Panc1 (cell line): Measurements from ENCODE around the gene UBE2V1. TPM values are rescaled to one million over a fixed set of nuclear protein-coding genes. Genes with fewer than 3 reads are reported as not detected.
"Not testable (repeated sequence)": the region's sequence is repeated elsewhere in the genome, so short reads cannot be mapped to it uniquely, and the experiment has no call there.

ENCODE experiments used
- ATAC-seq: fragments of 200-7000 bp; cut with Tn5 transposase; 2 replicates; pipeline ENCODE4 v1.9.1; 2020; ENCODE audit warnings: mild to moderate bottlenecking, moderate library complexity
- Bru-seq: library from RNA; stranded (reverse); fragments of 400-500 nt; gene quantifications from one replicate; lab custom pipeline; 2021; lab: Mats Ljungman, UMichigan
- BruChase-seq, 2 experiments: library from RNA; stranded (reverse); fragments of 400-500 nt; gene quantifications; one replicate each; lab custom pipeline; 2021; lab: Mats Ljungman, UMichigan
- BruUV-seq: library from RNA; stranded (reverse); fragments of 400-500 nt; replicated peaks from 2 replicates; lab custom pipeline; 2021; lab: Mats Ljungman, UMichigan
- CTCF ChIA-PET: fragments of 300-600 bp; sonication (Branson Sonifier 250); formaldehyde crosslinking; loops from one replicate; lab custom pipeline; 2022; ENCODE audit warnings: antibody characterized with exemption; lab: Charles Lee
- POLR2A ChIA-PET: fragments of 300-600 bp; sonication (Branson Sonifier 250); formaldehyde crosslinking; loops from one replicate; lab custom pipeline; 2022; ENCODE audit warnings: antibody characterized with exemption; lab: Charles Lee
- DNase-seq: peaks from one replicate; pipeline ENCODE4 v3.0.0-alpha.2; 2010; ENCODE audit warnings: low read depth, low spot score
- H3K27ac ChIP-seq: 2 replicates; pipeline ENCODE4 v1.5.1; 2011; ENCODE audit warnings: mild to moderate bottlenecking, low read length, inconsistent platforms
- H3K27me3 ChIP-seq: fragments of 200-500 bp; sonication (Bioruptor generic); 2 replicates; pipeline ENCODE4 v1.6.0; 2014; ENCODE audit warnings: low read length, inconsistent platforms; ENCODE audit not compliant: control insufficient read depth, insufficient read depth
- H3K36me3 ChIP-seq: fragments of 200-500 bp; sonication (Bioruptor generic); 2 replicates; pipeline ENCODE4 v1.5.1; 2014; ENCODE audit warnings: inconsistent platforms, mild to moderate bottlenecking, low read length, moderate library complexity; ENCODE audit not compliant: control insufficient read depth, insufficient read depth
- H3K4me1 ChIP-seq: 2 replicates; pipeline ENCODE4 v1.5.1; 2011; ENCODE audit warnings: inconsistent platforms, mild to moderate bottlenecking, low read length, moderate library complexity; ENCODE audit not compliant: control insufficient read depth, insufficient read depth
- H3K4me3 ChIP-seq, 2 experiments: 2 replicates each; pipeline ENCODE4 v1.5.1; 2011 to 2012; ENCODE audit warnings: low read depth in 2 of 2, low read length in 2 of 2, mild to moderate bottlenecking in 2 of 2, inconsistent platforms in 1 of 2, moderate library complexity in 1 of 2
- H3K9me3 ChIP-seq: fragments of 200-500 bp; sonication (Bioruptor generic); 2 replicates; pipeline ENCODE4 v1.5.1; 2014; ENCODE audit warnings: low read depth, mild to moderate bottlenecking, inconsistent platforms, low read length, moderate library complexity; ENCODE audit not compliant: control insufficient read depth, insufficient read depth
- POLR2AphosphoS5 ChIP-seq: IDR thresholded peaks from 2 replicates; pipeline ENCODE4 v1.6.1; 2012; ENCODE audit warnings: mild to moderate bottlenecking, low read depth, low read length, moderate library complexity
- SIN3A ChIP-seq: IDR thresholded peaks from 2 replicates; pipeline ENCODE4 v1.6.1; 2012; ENCODE audit warnings: low read depth, mild to moderate bottlenecking, low read length, moderate library complexity, borderline replicate concordance; ENCODE audit not compliant: insufficient read depth
- TCF7L2 ChIP-seq: IDR thresholded peaks from 2 replicates; pipeline ENCODE4 v1.6.1; 2011; ENCODE audit warnings: mild to moderate bottlenecking, low read depth, low read length, inconsistent platforms
- in situ Hi-C: cut with HindIII; loops from 2 replicates; pipeline ENCODE4 v1.10.0; 2016; ENCODE audit warnings: low sequenced_read_pairs, low pct_unique_long_range_greater_than_20kb
- intact Hi-C: fragments of 100-400 bp; cut with micrococcal nuclease; formaldehyde crosslinking; loops from one replicate; pipeline ENCODE4 v1.10.0; 2022; ENCODE audit not compliant: unreplicated experiment
- long read RNA-seq: library from polyadenylated mRNA; unstranded; transcript quantifications from one replicate; pipeline ENCODE4 v2.0.0, GENCODE V29; 2021; ENCODE audit not compliant: unreplicated experiment
- polyA plus RNA-seq: library from polyadenylated mRNA; unstranded; fragments of >200 nt; gene quantifications from one replicate; pipeline ENCODE4 v1.2.1, GENCODE V29; 2012; ENCODE audit warnings: missing spikeins; ENCODE audit not compliant: insufficient read length
- total RNA-seq: library from RNA; stranded (reverse); gene quantifications from one replicate; pipeline ENCODE4 v1.2.1, GENCODE V29; 2021; ENCODE audit not compliant: unreplicated experiment
- TF ChIP-seq, protein P1 (sequence below), 2 experiments: IDR thresholded peaks; 2 replicates each; pipeline ENCODE4 v1.6.1; 2011 to 2012; ENCODE audit warnings: low read depth in 2 of 2, control low read depth in 1 of 2, low read length in 1 of 2, mild to moderate bottlenecking in 1 of 2, moderate library complexity in 1 of 2; ENCODE audit not compliant: insufficient read depth in 1 of 2
- TF ChIP-seq, protein P2 (sequence below): fragments of 450-650 bp; IDR thresholded peaks from 2 replicates; pipeline ENCODE4 v1.5.1; 2017; ENCODE audit warnings: mild to moderate bottlenecking

UBE2V1 gene
- total RNA-seq (115 TPM), Bru-seq, nascent RNA (percentile 94 among the genes with signal in this experiment), BruChase-seq, experiment 1, labeled RNA remaining after a 2-hour chase (percentile 91 among the genes with signal in this experiment), BruChase-seq, experiment 2, labeled RNA remaining after a 6-hour chase (percentile 94 among the genes with signal in this experiment)
- 54.8 TPM for polyA plus RNA-seq
- long read RNA-seq, transcript UBE2V1-203 (4 exons, 2,133 nt), result major isoform, 157 of 182 reads
- long read RNA-seq, transcript UBE2V1-205 (3 exons, 1,983 nt), result minor isoform, 16 of 182 reads
- long read RNA-seq, partial matches to known transcripts, result 0 of 182 reads
- long read RNA-seq, other reads (novel, unspliced or antisense), result 6 of 182 reads

DNA sequence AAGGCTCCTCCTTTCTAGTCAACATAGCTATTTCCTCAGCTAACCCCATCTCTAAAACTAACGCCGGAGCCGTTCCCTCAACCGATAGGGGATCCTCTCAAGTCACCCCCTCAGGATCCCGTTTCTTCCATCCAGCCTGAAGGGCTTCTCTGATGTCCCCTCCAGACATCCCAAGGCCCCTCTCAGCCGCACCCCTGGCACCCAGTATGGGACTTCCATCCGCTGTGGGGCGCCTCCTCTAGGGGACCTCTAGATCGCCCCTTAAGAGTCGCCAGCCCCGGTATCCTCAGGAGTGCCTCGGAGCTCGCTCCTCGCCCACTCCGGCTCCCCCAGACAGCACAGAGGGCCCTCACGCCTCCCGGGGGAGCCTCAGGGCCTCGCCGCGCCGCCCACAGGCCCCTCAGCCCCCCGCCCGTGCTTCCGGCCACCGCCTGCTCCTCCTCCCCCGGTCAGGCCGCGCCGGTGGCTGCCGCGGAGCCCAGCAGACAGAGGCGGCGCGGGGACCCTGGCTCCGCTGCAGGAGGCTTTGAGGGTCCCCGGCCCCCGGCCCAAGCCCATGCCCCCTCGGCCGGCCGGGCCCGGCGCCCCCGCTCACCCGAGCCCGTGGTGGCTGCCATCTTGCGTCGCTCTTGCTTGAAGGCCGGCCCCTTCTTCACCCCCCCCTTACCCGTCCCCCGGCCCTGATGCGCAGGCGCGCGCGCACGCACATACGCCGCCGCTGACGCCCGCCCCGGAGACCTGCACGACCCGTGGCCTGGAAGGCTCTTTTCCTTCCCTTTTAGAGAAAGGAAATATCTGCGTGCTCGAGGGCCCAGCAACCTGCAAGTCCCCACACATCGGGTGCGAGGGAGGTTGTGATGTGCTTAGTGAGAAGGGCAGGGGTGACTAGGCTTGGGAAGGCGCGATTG lies at the start of gene UBE2V1:
UBE2V1 (minus strand) TSS at position 639 of the 908 bp plus-strand sequence; CDS start at position 617, 22 bp downstream.
- no peak for DNase-seq
- no peaks in the 10 kb centered on the region for H3K27me3 ChIP-seq
- intact Hi-C loops (no loop called here), in situ Hi-C loops (no loop called here)
- TF ChIP-seq, protein P1, sequence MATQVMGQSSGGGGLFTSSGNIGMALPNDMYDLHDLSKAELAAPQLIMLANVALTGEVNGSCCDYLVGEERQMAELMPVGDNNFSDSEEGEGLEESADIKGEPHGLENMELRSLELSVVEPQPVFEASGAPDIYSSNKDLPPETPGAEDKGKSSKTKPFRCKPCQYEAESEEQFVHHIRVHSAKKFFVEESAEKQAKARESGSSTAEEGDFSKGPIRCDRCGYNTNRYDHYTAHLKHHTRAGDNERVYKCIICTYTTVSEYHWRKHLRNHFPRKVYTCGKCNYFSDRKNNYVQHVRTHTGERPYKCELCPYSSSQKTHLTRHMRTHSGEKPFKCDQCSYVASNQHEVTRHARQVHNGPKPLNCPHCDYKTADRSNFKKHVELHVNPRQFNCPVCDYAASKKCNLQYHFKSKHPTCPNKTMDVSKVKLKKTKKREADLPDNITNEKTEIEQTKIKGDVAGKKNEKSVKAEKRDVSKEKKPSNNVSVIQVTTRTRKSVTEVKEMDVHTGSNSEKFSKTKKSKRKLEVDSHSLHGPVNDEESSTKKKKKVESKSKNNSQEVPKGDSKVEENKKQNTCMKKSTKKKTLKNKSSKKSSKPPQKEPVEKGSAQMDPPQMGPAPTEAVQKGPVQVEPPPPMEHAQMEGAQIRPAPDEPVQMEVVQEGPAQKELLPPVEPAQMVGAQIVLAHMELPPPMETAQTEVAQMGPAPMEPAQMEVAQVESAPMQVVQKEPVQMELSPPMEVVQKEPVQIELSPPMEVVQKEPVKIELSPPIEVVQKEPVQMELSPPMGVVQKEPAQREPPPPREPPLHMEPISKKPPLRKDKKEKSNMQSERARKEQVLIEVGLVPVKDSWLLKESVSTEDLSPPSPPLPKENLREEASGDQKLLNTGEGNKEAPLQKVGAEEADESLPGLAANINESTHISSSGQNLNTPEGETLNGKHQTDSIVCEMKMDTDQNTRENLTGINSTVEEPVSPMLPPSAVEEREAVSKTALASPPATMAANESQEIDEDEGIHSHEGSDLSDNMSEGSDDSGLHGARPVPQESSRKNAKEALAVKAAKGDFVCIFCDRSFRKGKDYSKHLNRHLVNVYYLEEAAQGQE (IDR thresholded peaks at IDR 0.05; ENCODE audit: insufficient read depth in 1 of 2, low read depth in 2 of 2, low read length in 1 of 2), result no peak
- peak; percentile 94 for TF ChIP-seq POLR2AphosphoS5
- peak; percentile 87 for TF ChIP-seq TCF7L2
- TF ChIP-seq SIN3A, result no peak; the same call in 1 of the 2 replicates
- TF ChIP-seq, protein P2, sequence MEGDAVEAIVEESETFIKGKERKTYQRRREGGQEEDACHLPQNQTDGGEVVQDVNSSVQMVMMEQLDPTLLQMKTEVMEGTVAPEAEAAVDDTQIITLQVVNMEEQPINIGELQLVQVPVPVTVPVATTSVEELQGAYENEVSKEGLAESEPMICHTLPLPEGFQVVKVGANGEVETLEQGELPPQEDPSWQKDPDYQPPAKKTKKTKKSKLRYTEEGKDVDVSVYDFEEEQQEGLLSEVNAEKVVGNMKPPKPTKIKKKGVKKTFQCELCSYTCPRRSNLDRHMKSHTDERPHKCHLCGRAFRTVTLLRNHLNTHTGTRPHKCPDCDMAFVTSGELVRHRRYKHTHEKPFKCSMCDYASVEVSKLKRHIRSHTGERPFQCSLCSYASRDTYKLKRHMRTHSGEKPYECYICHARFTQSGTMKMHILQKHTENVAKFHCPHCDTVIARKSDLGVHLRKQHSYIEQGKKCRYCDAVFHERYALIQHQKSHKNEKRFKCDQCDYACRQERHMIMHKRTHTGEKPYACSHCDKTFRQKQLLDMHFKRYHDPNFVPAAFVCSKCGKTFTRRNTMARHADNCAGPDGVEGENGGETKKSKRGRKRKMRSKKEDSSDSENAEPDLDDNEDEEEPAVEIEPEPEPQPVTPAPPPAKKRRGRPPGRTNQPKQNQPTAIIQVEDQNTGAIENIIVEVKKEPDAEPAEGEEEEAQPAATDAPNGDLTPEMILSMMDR, result peak; percentile 58
- H3K4me1 ChIP-seq, result peaks cover 57% of the 10 kb centered on the region
- H3K27ac ChIP-seq, result peak within 1 kb of the TSS; percentile 99
- H3K36me3 ChIP-seq, result no peaks in the 10 kb centered on the region; the same call in 1 of the 2 replicates
- ChIA-PET CTCF (no interaction called here), POLR2A (interaction anchor here (0.9 kb wide), 1 partner anchor 56 kb away, joined by 5 read pairs; no protein-coding TSS in a partner anchor)
- no TSS peak for BruUV-seq
- H3K4me3 ChIP-seq, result peak within 1 kb of the TSS; percentile 91 to 98
- peak; percentile 87 for ATAC-seq
- H3K9me3 ChIP-seq, result no peaks in the 10 kb centered on the region

DNA sequence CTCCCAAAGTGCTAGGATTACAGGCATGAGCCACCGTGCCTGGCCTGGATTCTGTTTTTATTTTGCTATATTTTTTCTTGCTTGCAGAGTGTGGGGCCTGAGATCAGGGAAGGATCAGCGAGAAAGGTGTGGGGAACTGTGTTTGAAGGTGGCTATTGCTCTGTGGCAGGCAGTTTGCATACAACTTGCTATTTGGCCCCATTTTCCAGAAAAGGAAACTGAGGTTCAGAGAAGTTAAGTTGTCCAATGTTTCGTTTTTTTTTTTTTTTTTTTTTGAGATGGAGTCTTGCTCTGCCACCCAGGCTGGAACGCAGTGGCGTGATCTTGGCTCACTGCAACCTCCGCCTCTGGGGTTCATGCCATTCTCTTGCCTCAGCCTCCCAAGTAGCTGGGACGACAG lies 48.5 kb upstream of the UBE2V1 start:
- POLR2A ChIA-PET, result not testable (repeated sequence)

More for the DNA sequence above, 48.5 kb upstream of the UBE2V1 start:
- BruUV-seq, ATAC-seq, intact Hi-C loops, H3K36me3 ChIP-seq, DNase-seq, H3K27me3 ChIP-seq, H3K9me3 ChIP-seq, H3K27ac ChIP-seq, CTCF ChIA-PET, in situ Hi-C loops, H3K4me3 ChIP-seq: not testable (repeated sequence)
- H3K4me1 ChIP-seq, result peaks cover 25% of the 10 kb centered on the region
